Measurements from ENCODE around the gene GHRL.

Gene GHRL

DNA sequence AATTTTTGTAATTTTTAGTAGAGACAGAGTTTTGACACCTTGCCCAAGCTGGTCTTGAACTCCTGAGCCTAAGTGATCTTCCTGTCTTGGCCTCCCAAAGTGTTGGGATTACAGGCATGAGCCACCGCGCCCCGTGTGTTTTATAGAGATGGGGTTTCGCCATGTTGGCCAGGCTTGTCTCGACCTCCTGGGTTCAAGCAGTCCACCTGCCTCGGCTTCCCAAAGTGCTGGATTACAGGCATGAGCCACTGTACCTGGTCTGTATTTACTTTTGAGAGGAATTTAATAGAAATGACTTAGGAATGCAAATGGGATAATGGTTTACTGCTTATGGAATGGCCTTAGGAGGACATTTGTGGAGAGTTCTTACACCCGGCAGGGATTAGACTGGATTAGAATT is 33.7 kb downstream of the GHRL start:
- in situ Hi-C loops (cut with MboI; ENCODE audit: low pct_unique_long_range_greater_than_20kb, low sequenced_read_pairs) = no loop called here
- DNase-seq = no peak

DNA sequence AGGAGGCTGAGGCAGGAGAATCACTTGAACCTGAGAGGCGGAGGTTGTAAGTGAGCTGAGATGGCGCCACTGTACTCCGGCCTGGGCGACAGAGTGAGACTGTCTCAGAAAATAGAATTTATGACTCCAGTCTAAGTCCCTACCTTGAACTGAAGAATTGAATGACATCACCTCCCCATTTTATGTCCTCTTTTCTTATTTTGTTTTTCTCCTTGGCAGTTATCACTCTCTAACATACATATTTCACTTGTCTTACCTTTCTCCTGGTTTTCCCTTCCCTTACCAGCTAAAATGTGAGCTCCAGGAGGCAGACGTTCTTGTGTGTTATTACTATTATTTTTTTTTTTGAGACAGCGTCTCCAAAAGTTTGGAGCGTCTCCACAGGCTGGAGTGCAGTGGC is 36.9 kb downstream of the GHRL start:
- in situ Hi-C loops (cut with MboI; ENCODE audit: low pct_unique_long_range_greater_than_20kb, low sequenced_read_pairs) = no loop called here
- no peak for DNase-seq

DNA sequence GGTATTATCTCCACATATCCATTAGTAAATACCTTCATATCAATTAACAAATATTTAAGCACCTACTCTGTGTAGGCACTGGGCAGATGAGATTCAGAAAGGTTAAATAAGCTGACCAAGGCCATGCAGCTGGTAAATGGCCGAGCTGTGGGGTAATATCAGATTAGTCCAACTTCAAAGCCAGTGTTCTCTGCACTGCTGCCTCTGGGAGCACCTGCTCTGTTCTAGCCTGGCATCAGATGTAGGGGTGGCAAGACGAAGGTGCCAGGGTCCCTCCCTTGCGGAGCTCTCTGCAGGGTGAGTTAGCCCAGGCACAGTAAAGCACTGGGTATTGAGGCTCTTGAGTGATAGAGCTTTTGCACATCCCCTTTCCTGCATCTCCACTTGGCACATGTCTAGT is 39.0 kb downstream of the GHRL start:
- in situ Hi-C loops (cut with MboI; ENCODE audit: low pct_unique_long_range_greater_than_20kb, low sequenced_read_pairs) = no loop called here
- no peak for DNase-seq

DNA sequence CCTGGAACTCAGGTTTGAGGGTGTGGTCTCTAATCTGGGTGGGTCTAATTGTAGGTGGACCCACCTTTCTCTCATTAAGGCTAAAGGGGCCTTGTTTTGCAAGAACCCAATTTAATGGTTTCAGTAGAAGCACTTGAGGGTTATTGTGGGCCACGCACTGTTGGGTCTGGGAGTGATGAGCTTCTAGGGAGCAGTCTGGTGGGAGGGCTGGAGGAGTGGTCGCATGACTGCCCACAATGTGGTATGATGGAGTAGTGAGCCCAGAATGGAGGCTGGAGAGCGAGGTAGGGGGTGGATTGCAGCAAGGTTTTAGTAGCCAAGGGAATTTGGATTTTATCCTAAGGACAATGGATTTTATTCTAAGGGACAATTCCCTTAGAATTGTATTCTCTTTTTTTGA is 41.7 kb downstream of the GHRL start:
- in situ Hi-C loops (cut with MboI; ENCODE audit: low pct_unique_long_range_greater_than_20kb, low sequenced_read_pairs) = no loop called here
- no peak for DNase-seq

DNA sequence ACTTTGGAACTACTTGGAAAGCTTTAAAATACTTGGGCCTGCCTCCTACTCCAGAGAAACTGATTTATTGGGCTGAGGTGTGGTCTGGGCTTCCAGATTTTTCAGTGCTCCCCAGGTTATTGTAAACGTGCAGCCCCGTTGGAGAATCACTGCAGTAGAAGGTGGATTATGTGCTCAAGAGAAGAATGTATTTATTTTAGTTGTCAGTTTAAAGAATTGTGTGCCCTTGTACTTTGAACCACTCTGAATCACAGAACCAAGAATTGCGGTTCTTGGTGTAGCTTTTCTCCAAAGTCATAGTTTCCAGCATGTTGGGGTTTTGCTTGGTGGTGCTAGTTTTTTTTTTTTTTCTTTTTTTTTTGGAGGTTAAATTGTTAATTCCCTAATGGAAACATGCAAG is 42.9 kb downstream of the GHRL start:
- DNase-seq = no peak
- in situ Hi-C loops (cut with MboI; ENCODE audit: low pct_unique_long_range_greater_than_20kb, low sequenced_read_pairs) = no loop called here

DNA sequence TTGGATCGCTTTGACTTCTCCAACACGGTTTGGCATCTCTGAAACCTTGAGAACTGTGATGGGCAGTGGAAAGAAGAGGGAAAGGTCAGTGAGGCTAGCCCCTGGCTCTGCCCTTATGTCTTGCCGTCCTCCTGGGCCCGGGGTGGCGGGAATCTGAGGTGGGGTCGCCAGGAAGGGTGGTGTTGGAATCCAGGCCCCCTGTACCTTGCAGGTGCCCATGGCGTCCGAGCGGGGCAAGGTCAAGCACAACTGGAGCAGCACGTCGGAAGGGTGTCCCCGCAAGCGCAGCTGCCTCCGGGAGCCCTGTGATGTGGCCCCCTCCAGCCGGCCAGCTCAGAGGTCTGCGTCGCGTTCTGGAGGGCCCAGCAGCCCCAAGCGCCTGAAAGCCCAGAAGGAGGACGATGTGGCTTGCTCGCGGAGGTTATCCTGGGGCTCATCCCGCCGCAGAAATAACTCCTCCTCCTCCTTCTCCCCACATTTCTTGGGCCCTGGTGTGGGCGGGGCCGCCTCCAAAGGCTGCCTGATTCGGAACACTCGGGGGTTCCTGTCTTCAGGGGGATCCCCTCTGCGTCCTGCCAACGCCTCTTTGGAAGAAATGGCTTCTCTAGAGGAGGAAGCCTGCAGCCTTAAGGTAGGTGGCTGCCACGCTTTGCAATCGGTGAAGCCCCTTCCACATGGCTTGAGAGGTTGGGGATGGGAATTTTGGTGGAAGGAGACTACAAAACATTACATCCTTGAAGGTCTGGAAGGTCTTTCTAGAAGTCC is 43.6 kb downstream of the GHRL start:
- peak; percentile 39 for DNase-seq
- in situ Hi-C loops (cut with MboI; ENCODE audit: low pct_unique_long_range_greater_than_20kb, low sequenced_read_pairs) = no loop called here

DNA sequence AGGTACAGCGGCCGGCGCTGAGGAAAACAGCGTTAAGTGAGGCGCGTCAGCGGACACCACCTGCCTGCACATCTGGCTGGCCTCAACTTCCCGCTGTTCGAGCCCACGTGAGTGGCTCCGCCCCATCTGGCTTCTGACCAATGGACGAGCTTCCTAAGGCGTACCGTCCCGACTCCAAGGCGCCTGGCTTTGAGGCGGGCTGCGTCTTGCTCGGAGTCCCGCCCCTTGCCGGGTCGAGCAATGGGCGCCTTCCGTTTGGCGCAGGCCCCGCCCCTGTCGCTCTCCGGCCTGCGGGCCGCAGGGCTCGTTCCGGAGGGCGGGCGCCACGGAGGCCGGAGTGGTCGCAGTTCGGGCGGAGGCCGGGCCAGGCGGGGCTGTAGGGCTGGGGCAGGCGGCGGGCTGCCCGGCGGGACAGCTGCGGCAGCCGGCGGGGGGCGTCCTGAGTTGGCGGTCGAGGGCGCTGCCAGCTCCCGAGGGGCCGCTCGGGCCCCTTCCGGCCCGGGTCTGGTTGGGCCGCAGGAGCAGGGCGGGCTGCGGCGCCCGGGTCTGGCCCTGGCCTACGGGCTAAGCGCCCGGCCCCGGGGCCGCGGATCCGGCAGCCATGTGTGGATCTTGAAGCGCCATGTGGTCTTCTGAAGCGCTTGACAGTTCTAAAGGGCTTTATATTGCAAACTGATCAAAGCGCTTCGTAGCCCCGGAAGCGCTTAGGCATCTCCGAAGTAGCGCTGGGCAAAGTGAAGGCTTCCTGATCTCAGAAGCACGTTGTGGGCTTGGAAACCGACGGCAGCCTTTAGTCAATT is 44.4 kb downstream of the GHRL start, which contains the start of gene TATDN2:
TSS of gene TATDN2 (plus strand) at position 276 of the 800 bp plus-strand sequence. CDS start 742 bp downstream, outside the sequence.
- in situ Hi-C loops (cut with MboI; ENCODE audit: low pct_unique_long_range_greater_than_20kb, low sequenced_read_pairs) = no loop called here
- peak; percentile 97 for DNase-seq

DNA sequence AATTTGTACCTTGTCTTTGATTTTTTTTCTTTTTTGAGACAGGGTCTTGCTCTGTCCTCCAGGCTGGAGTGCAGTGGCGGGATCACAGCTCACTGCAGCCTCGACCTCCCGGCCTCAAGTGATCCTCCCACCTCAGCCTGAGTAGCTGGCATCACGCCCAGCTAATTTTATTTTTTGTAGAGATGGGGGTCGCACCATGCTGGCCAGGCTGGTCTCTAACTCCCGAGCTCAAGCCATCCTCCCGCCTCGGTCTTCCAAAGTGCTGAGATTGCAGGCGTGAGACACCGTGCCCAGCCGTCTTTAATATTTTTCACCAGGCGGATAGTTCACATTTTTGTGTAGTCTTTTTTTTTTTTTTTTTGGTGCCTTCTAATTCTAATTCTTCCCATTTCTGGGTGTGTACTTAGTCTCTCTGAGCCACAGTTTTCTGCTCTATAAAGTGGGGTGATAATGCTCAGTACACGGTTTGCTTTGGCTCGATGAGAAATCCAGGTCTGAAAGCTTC is 45.0 kb downstream of the GHRL start:
- in situ Hi-C loops (cut with MboI; ENCODE audit: low pct_unique_long_range_greater_than_20kb, low sequenced_read_pairs) = no loop called here

DNA sequence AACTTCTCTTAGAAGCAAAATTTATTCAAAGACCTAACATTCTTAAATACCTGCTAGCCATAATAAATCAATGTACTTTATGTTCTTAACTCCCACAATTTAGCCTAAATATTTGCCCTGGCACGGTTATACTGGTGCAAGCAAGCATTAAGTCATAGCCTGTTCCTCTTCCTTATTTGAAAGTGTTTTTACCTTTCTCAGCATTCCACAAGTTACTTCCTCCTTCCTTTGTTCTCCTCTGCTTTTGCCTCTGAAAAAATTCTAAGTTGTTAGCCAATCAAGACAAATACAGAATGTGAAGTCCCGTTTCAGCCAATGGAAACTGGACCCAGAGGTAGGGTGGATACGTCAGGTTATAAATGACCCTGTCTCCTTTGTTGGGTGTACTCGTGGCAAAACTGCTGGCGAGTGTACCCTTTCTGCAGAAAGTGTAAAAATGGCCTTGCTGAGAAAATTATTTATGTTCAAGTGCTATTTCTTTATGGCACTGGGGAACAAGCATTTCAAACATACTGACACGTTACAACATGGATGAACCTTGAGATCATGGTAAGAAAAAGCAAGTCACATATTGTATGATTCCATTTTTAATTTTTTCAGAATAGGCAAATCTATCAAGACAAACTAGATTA is 47.5 kb downstream of the GHRL start:
- DNase-seq = peak; percentile 34
- in situ Hi-C loops (cut with MboI; ENCODE audit: low pct_unique_long_range_greater_than_20kb, low sequenced_read_pairs) = no loop called here

More for the DNA sequence above, 45.0 kb downstream of the GHRL start:
- no peak for DNase-seq

DNA sequence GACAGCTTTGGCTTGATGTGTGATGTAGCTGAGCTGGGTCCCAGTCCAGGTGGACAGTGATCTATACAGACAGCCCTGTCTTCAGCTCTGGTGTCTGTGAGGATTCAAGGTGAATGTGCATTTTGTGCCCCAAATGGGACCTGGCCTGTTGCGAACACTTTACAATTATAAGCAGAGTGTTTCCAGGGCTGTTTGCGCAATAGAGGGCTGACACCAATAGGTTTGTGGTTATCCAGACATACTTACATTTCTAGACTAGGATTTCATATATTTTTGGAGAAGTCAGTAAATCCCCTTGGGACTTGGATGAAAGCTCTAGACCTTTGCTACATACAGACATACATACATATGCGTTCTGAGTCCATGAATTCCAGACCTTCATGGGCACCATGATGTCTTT is 48.7 kb downstream of the GHRL start:
- DNase-seq = peak; percentile 39
- in situ Hi-C loops (cut with MboI; ENCODE audit: low pct_unique_long_range_greater_than_20kb, low sequenced_read_pairs) = no loop called here

DNA sequence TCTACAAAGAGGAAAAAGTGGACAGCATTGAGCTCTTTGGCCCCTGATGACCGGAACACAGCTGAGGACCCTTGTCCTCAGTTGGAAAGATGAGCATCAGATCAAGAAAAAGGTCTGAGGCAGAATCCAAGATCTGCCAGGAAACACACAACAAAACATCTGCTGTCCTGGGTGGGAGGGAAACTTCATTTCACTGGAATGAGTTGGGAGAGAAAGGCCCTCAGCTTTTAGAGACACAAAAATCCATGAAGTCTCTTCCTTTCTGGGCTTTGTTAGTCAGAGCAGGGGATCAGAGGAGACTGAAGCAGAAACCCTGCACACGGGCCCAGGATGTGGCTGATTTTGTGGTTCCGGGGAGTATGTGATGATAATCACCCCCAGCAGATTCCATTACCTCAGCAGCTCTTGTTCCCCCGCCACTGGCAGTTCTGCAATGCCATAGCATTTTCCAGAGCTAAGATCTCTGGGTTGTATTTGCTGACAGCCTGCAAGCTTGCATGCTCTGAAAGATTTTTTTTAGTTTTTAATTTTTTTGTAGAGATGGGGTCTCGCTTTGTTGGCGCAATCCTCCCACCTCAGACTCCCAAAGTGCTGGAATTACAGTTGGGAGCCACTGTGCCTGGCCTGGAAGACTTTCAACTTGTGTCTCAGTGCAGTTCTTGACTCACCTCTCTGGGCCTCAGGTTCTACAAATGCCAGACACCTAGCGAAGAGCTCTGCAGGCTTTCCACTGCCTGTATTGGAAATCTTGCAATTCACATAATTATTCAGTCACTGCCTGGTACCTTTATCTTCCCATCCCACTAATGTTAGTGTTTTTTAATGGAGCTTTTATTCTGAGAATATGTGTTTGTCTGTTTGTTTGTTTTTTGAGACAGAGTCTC is 50.3 kb downstream of the GHRL start:
- in situ Hi-C loops (cut with MboI; ENCODE audit: low pct_unique_long_range_greater_than_20kb, low sequenced_read_pairs) = no loop called here
- peak; percentile 48 for DNase-seq

DNA sequence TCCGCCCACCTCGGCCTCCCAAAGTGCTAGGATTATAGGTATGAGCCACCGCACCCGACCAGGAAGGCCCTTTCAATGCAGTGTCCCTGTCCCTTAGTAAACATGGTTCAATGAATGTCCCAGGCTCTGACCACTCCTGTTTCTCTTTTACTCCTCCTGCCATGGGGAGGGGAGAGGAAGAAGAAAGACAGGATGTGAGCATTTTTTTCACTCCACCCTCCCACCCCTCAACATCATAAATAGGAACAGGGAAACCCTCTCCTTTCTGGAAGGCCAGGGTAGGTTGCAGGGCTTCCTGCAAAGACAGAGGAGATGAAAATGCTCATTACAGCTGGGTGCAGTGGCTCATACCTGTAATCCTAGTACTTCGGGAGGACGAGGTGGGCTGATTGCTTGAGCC is 51.9 kb downstream of the GHRL start:
- no peak for DNase-seq
- in situ Hi-C loops (cut with MboI; ENCODE audit: low pct_unique_long_range_greater_than_20kb, low sequenced_read_pairs) = no loop called here

DNA sequence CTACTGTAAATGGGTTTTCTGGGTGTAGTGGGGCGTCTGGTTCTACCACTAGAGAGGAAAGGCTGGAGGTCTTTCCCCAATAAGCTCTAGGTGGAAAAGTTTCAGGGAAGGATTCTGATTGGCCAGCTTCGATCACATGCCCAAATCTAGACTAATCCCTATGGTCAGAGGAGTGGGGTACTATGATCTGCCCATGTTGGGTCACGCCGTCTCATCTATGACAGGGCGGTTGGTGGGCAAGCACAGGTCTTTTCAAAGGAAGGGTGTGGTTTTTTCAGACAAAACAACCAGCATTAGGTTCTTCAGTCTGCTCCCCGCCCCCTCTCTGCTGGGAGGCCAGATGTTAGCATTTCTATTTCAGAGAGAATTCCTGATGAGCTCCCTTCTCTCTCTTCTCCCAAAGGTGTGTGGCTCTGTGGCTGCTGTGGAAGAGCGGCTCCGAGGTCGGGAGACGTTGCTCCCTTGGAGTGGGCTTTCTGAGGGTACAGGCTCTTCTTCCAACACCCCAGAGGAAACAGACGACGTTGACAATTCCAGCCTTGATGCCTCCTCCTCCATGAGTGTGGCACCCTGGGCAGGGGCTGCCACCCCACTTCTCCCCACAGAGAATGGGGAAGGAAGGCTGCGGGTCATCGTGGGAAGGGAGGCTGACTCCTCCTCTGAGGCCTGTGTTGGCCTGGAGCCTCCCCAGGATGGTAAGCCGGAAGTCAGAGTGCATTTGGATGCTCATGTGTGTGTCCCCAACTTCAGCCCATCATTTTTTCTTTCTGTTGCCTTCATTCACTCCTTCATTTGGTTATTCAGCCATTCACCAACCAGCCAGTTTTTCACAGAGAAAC is 54.2 kb downstream of the GHRL start:
- DNase-seq = no peak
- in situ Hi-C loops (cut with MboI; ENCODE audit: low pct_unique_long_range_greater_than_20kb, low sequenced_read_pairs) = no loop called here

Data from KBM-7 (cell line).